K562 (cell line): ENCODE results near the gene TLE4. TPM values are rescaled to one million over a fixed set of nuclear protein-coding genes. Genes with fewer than 3 reads are reported as not detected.

Source experiments
- ATAC-seq: fragments of 200-7000 bp; cut with Tn5 transposase; 3 replicates; pipeline ENCODE4 v1.9.1; 2020; ENCODE audit warnings: moderate library complexity
- BruUV-seq: library from RNA; stranded (reverse); fragments of 400-500 nt; replicated peaks from 2 replicates; lab custom pipeline; 2021; lab: Mats Ljungman, UMichigan
- CTCF ChIA-PET: fragments of 300-600 bp; formaldehyde crosslinking; extraction: SDS; loops from one replicate; lab custom pipeline; 2021; ENCODE audit warnings: low intra/inter-chr PET ratio; lab: Yijun Ruan, JAX
- POLR2A ChIA-PET: fragments of 300-600, 350-650 bp; sonication (Branson Sonifier 250); formaldehyde crosslinking; extraction: SDS; loops from one replicate; lab custom pipeline; 2021; ENCODE audit warnings: antibody characterized with exemption, inconsistent platforms; lab: Yijun Ruan, JAX
- DNase-seq, 4 experiments: peaks; one replicate each; pipeline versions ENCODE4 v3.0.0 to v3.0.0-alpha.2; 2011 to 2018; ENCODE audit warnings: low spot score in 3 of 4, mixed read lengths in 3 of 4; ENCODE audit errors: extremely low read depth in 1 of 4
- FAIRE-seq: peaks from 2 replicates; lab custom pipeline; 2011; peaks lifted over from hg19 to GRCh38; lab: Jason Lieb, UNC
- H2AFZ ChIP-seq: 2 replicates; pipeline ENCODE4 v1.6.0; 2011; ENCODE audit warnings: low read depth, low read length, control low read depth, inconsistent platforms
- H3K27ac ChIP-seq: fragments of 200-600 bp; 3 replicates; pipeline ENCODE4 v1.8.0; 2011; ENCODE audit warnings: low read depth, mild to moderate bottlenecking, control low read depth, inconsistent platforms, low read length, moderate library complexity, mixed read lengths; ENCODE audit errors: extremely low read depth
- H3K27me3 ChIP-seq, 2 experiments: fragments of 300-600 bp in 1 of 2; 2 replicates in 1 of 2; 3 replicates in 1 of 2; pipeline versions ENCODE4 v1.6.0 to v1.8.0; 2011; ENCODE audit warnings: inconsistent platforms in 2 of 2, low read length in 2 of 2, mild to moderate bottlenecking in 1 of 2, mixed read lengths in 1 of 2, moderate library complexity in 1 of 2; ENCODE audit not compliant: control insufficient read depth in 2 of 2, insufficient read depth in 2 of 2
- H3K36me3 ChIP-seq: fragments of 300-600 bp; 3 replicates; pipeline ENCODE4 v1.8.0; 2011; ENCODE audit warnings: mild to moderate bottlenecking, low read length, inconsistent platforms; ENCODE audit not compliant: control insufficient read depth, insufficient read depth
- H3K4me1 ChIP-seq, 2 experiments: fragments of 200-600 bp in 1 of 2; replicated peaks in 1 of 2; 2 replicates in 1 of 2; 3 replicates in 1 of 2; pipeline versions ENCODE4 v1.5.1 to v1.8.0; 2011; ENCODE audit warnings: inconsistent platforms in 2 of 2, low read length in 2 of 2, mild to moderate bottlenecking in 1 of 2, mixed read lengths in 1 of 2, moderate library complexity in 1 of 2; ENCODE audit not compliant: control insufficient read depth in 2 of 2, insufficient read depth in 2 of 2
- H3K4me2 ChIP-seq: 2 replicates; pipeline ENCODE4 v1.6.1; 2011; ENCODE audit warnings: low read length, control low read depth, inconsistent platforms, mixed read lengths; ENCODE audit not compliant: insufficient read depth
- H3K4me3 ChIP-seq: fragments of 200-600 bp; sonication (generic), shearing (Covaris generic); 2 replicates; pipeline ENCODE4 v1.5.1; 2016; ENCODE audit warnings: control low read depth, inconsistent platforms
- H3K79me2 ChIP-seq: fragments of 200-600 bp; 3 replicates; pipeline ENCODE4 v1.8.0; 2011; ENCODE audit warnings: low read length, inconsistent platforms; ENCODE audit not compliant: control insufficient read depth, insufficient read depth
- H3K9ac ChIP-seq, 2 experiments: 2 replicates each; pipeline versions ENCODE4 v1.6.0 to v1.6.1; 2011; ENCODE audit warnings: low read depth in 2 of 2, low read length in 2 of 2, control low read depth in 1 of 2, inconsistent platforms in 1 of 2, mild to moderate bottlenecking in 1 of 2, mixed read lengths in 1 of 2; ENCODE audit not compliant: insufficient read depth in 1 of 2
- H3K9me1 ChIP-seq: one replicate; pipeline ENCODE4 v1.6.0; 2011; ENCODE audit warnings: inconsistent platforms, mild to moderate bottlenecking, low read length, moderate library complexity; ENCODE audit not compliant: control insufficient read depth, insufficient read depth
- H3K9me3 ChIP-seq: replicated peaks from 2 replicates; pipeline ENCODE4 v1.5.1; 2011; ENCODE audit warnings: low read depth, low read length, inconsistent platforms; ENCODE audit not compliant: control insufficient read depth, insufficient read depth
- H4K20me1 ChIP-seq: replicated peaks from 2 replicates; pipeline ENCODE4 v1.6.1; 2011; ENCODE audit warnings: low read length, inconsistent platforms, mixed read lengths; ENCODE audit not compliant: control insufficient read depth, insufficient read depth
- ADNP ChIP-seq: fragments of 200-800 bp; sonication (Bioruptor generic); IDR thresholded peaks from 2 replicates; pipeline ENCODE4 v1.6.1; 2016; ENCODE audit warnings: missing genetic modification characterization, missing compliant biosample characterization
- ATF7 ChIP-seq: fragments of 450-650 bp; IDR thresholded peaks from 2 replicates; pipeline ENCODE4 v1.7.1; 2014; ENCODE audit warnings: mild to moderate bottlenecking, moderate library complexity
- C11orf30 ChIP-seq: fragments of 450-650 bp; IDR thresholded peaks from 2 replicates; pipeline ENCODE4 v1.6.1; 2016; ENCODE audit warnings: low read depth, mild to moderate bottlenecking
- CHCHD3 ChIP-seq: fragments of 250-450 bp; sonication (Bioruptor Pico); IDR thresholded peaks from 2 replicates; pipeline ENCODE4 v2.1.2; 2022; ENCODE audit warnings: mild to moderate bottlenecking
- CREM ChIP-seq: IDR thresholded peaks from 2 replicates; pipeline ENCODE4 v1.6.1; 2014; ENCODE audit warnings: antibody characterized with exemption, low read depth
- ERF ChIP-seq: fragments of 450-650 bp; formaldehyde crosslinking; IDR thresholded peaks from 2 replicates; pipeline ENCODE4 v1.4.0; 2020; ENCODE audit warnings: mild to moderate bottlenecking, mixed read lengths
- MECOM ChIP-seq: fragments of 250-450 bp; sonication (Bioruptor Pico); IDR thresholded peaks from 2 replicates; pipeline ENCODE4 v1.8.0; 2022; ENCODE audit warnings: inconsistent platforms
- NFE2 ChIP-seq: IDR thresholded peaks from 2 replicates; pipeline ENCODE4 v1.6.1; 2014; ENCODE audit warnings: antibody characterized with exemption, low read depth
- SMC3 ChIP-seq: conservative IDR thresholded peaks from 2 replicates; pipeline ENCODE4 v1.6.1; 2011; ENCODE audit warnings: low read depth, low read length, improper control_type of control experiment; ENCODE audit not compliant: insufficient read depth
- TARDBP ChIP-seq: fragments of 450-650 bp; IDR thresholded peaks from 2 replicates; pipeline ENCODE4 v1.6.1; 2016
- TEAD4 ChIP-seq, 2 experiments: sonication (generic) in 1 of 2; formaldehyde crosslinking in 1 of 2; IDR thresholded peaks; 2 replicates each; pipeline versions ENCODE4 v1.6.1 to v1.8.0; 2012 to 2022; ENCODE audit warnings: borderline replicate concordance in 1 of 2, inconsistent platforms in 1 of 2, low read length in 1 of 2, mild to moderate bottlenecking in 1 of 2, missing genetic modification reagents in 1 of 2
- YY1 ChIP-seq, 3 experiments: IDR thresholded peaks; 2 replicates each; pipeline ENCODE4 v1.6.1; 2011; ENCODE audit warnings: low read length in 2 of 3, mild to moderate bottlenecking in 2 of 3, moderate library complexity in 2 of 3, borderline replicate concordance in 1 of 3, control low read depth in 1 of 3, low read depth in 1 of 3; ENCODE audit not compliant: insufficient read depth in 3 of 3, insufficient replicate concordance in 2 of 3, control insufficient read depth in 1 of 3, insufficient read length in 1 of 3; ENCODE audit errors: extremely low read depth in 1 of 3
- WGBS: fragments of 100-300 bp; shearing (Covaris generic); methylation state at CpG from one replicate; pipeline ENCODE4 v1.1.6; 2016; ENCODE audit warnings: low coverage, mixed read lengths; ENCODE audit not compliant: insufficient coverage; ENCODE audit errors: missing lambda C conversion rate; 5-methylcytosine and 5-hydroxymethylcytosine counted together
- in situ Hi-C: fragments of 300-500 bp; cut with MboI; formaldehyde crosslinking; loops from 4 replicates; pipeline ENCODE4 v1.15.0; 2018; ENCODE audit warnings: inconsistent platforms, mixed read lengths
- intact Hi-C: fragments of 100-400 bp; cut with micrococcal nuclease; formaldehyde crosslinking; loops from 2 replicates; pipeline ENCODE4 v1.14.2; 2022
- polyA plus RNA-seq, 8 experiments: library from polyadenylated mRNA; depleted of rRNA in 4 of 8; stranded (reverse) in 5 of 8; unstranded in 3 of 8; fragments of >200 nt; fragmentation: Nextera tagmentation in 2 of 8; fragmentation: Illumina TruSeq in 1 of 8; extraction: Ambion mirVana in 2 of 8; extraction: Trizol in 1 of 8; gene quantifications; 2 replicates each; pipeline versions ENCODE4 v1.2.1 to v1.2.3, GENCODE V29; 2011 to 2014; ENCODE audit warnings: inconsistent platforms in 1 of 8, missing spikeins in 1 of 8
- total RNA-seq, 7 experiments: library from RNA; depleted of rRNA in 6 of 7; stranded (reverse); fragments of >200 nt in 6 of 7; fragmentation: Illumina TruSeq in 2 of 7; extraction: Trizol in 2 of 7; gene quantifications; 2 replicates each; pipeline versions ENCODE4 v1.2.1 to v1.2.3, GENCODE V29; 2011 to 2021; ENCODE audit warnings: low replicate concordance in 1 of 7
- TF ChIP-seq, protein P1 (sequence below): fragments of 450-650 bp; formaldehyde crosslinking; IDR thresholded peaks from 2 replicates; pipeline ENCODE4 v1.4.0; 2020; ENCODE audit warnings: mild to moderate bottlenecking, moderate library complexity
- TF ChIP-seq, protein P2 (sequence below): fragments of 450-650 bp; IDR thresholded peaks from 2 replicates; pipeline ENCODE4 v1.6.1; 2016; ENCODE audit warnings: mild to moderate bottlenecking

Gene TLE4
- total and polyA plus RNA-seq, 9 of the 15 experiments (the other 6 are each of a cell fraction or from before 2014, with no cell fraction given), result 1.1 to 8.8 (median 5.7) TPM

DNA sequence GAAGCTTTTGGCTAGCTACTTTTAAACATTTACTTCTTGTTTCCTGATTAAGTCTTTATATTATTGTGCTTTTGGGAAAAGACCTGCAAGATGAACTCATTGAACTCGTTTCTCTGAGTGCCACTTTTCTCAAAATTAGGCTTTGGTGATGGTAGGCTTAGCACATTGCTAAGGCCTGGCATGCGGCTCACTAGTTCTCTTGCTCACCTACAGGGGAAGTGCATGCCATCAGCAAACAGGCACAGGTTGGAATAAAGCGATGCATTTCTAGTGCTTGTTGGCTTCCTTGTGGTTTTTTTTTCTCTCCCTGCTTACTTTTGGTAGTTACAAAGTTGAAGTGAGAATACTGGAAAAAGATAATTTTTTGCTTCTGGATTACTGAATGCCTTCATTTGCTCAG lies 41.4 kb downstream of the TLE4 start:
- no peaks in the 10 kb centered on the region for H4K20me1 ChIP-seq
- no peak overlapping the region for H3K4me3 ChIP-seq
- ChIA-PET POLR2A (no interaction called here), CTCF (no interaction called here)
- in situ Hi-C loops, result no loop called here
- no peaks in the 10 kb centered on the region for H3K27me3 ChIP-seq
- H3K4me1 ChIP-seq, result no peaks in the 10 kb centered on the region; a peak in 1 of 5 replicates
- intact Hi-C loops, result no loop called here
- H3K9me1 ChIP-seq, result no peaks in the 10 kb centered on the region
- H2AFZ ChIP-seq, result no peak overlapping the region
- no peak overlapping the region for H3K4me2 ChIP-seq
- no peak overlapping the region for H3K27ac ChIP-seq
- TF ChIP-seq SMC3 (no peak), ADNP (tag) (no peak), NFE2 (no peak), CREM (no peak), CHCHD3 (no peak), TEAD4 (IDR thresholded peaks at IDR 0.05; ENCODE audit: low read length) (no peak), TEAD4 (CRISPR knock-in tag; IDR thresholded peaks at IDR 0.05; ENCODE audit: borderline replicate concordance) (no peak), YY1 (IDR thresholded peaks at IDR 0.05; ENCODE audit: borderline replicate concordance in 1 of 3, control insufficient read depth in 1 of 3, extremely low read depth in 1 of 3, insufficient read depth in 3 of 3, insufficient read length in 1 of 3, insufficient replicate concordance in 2 of 3, low read depth in 1 of 3, low read length in 2 of 3) (no peak), ATF7 (no peak), TARDBP (no peak), C11orf30 (no peak), ERF (CRISPR knock-in tag) (no peak), MECOM (CRISPR knock-in tag) (no peak)
- TF ChIP-seq, protein P1, sequence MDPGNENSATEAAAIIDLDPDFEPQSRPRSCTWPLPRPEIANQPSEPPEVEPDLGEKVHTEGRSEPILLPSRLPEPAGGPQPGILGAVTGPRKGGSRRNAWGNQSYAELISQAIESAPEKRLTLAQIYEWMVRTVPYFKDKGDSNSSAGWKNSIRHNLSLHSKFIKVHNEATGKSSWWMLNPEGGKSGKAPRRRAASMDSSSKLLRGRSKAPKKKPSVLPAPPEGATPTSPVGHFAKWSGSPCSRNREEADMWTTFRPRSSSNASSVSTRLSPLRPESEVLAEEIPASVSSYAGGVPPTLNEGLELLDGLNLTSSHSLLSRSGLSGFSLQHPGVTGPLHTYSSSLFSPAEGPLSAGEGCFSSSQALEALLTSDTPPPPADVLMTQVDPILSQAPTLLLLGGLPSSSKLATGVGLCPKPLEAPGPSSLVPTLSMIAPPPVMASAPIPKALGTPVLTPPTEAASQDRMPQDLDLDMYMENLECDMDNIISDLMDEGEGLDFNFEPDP (CRISPR knock-in tag), result no peak
- TF ChIP-seq, protein P2, sequence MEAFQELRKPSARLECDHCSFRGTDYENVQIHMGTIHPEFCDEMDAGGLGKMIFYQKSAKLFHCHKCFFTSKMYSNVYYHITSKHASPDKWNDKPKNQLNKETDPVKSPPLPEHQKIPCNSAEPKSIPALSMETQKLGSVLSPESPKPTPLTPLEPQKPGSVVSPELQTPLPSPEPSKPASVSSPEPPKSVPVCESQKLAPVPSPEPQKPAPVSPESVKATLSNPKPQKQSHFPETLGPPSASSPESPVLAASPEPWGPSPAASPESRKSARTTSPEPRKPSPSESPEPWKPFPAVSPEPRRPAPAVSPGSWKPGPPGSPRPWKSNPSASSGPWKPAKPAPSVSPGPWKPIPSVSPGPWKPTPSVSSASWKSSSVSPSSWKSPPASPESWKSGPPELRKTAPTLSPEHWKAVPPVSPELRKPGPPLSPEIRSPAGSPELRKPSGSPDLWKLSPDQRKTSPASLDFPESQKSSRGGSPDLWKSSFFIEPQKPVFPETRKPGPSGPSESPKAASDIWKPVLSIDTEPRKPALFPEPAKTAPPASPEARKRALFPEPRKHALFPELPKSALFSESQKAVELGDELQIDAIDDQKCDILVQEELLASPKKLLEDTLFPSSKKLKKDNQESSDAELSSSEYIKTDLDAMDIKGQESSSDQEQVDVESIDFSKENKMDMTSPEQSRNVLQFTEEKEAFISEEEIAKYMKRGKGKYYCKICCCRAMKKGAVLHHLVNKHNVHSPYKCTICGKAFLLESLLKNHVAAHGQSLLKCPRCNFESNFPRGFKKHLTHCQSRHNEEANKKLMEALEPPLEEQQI, result no peak
- WGBS, result 24% methylated on average over 3 of the region's 3 CpGs
- DNase-seq (no peak), ATAC-seq (no peak), FAIRE-seq (no peak)
- H3K9ac ChIP-seq, result no peak overlapping the region
- no peaks in the 10 kb centered on the region for H3K9me3 ChIP-seq
- no peaks in the 10 kb centered on the region for H3K36me3 ChIP-seq
- no TSS peak for BruUV-seq
- no peaks in the 10 kb centered on the region for H3K79me2 ChIP-seq
